GM12878 (cell line): Measurements from ENCODE around the gene BSPRY. TPM values are rescaled to one million over a fixed set of nuclear protein-coding genes. Genes with fewer than 3 reads are reported as not detected.

ENCODE experiments used
- ATAC-seq: fragments of 200-7000 bp; cut with Tn5 transposase; 3 replicates; pipeline ENCODE4 v1.9.1; 2020; ENCODE audit warnings: mild to moderate bottlenecking, moderate library complexity
- BruUV-seq: library from RNA; stranded (reverse); fragments of 400-500 nt; replicated peaks from 2 replicates; lab custom pipeline; 2021; lab: Mats Ljungman, UMichigan
- CTCF ChIA-PET: fragments of 300-600 bp; sonication (Branson Sonifier 250); formaldehyde crosslinking; extraction: SDS; loops from one replicate; lab custom pipeline; 2021; ENCODE audit warnings: inconsistent platforms; lab: Yijun Ruan, JAX
- POLR2A ChIA-PET: fragments of 350-600 bp; formaldehyde crosslinking; extraction: SDS; loops from one replicate; lab custom pipeline; 2021; ENCODE audit warnings: inconsistent platforms; lab: Charles Lee
- RAD21 ChIA-PET: fragments of 300-600 bp; sonication (Branson Sonifier 250); formaldehyde crosslinking; loops from one replicate; lab custom pipeline; 2023; ENCODE audit warnings: antibody characterized with exemption; ENCODE audit not compliant: unreplicated experiment; lab: Charles Lee
- SMC1A ChIA-PET: fragments of 300-600 bp; sonication (Branson Sonifier 250); formaldehyde crosslinking; loops from one replicate; lab custom pipeline; 2023; ENCODE audit not compliant: unreplicated experiment, uncharacterized antibody; lab: Charles Lee
- DNase-seq: peaks from one replicate; pipeline ENCODE4 v3.0.0-alpha.2; 2011; ENCODE audit warnings: low read depth, low spot score
- FAIRE-seq: peaks from 3 replicates; lab custom pipeline; 2011; peaks lifted over from hg19 to GRCh38; lab: Jason Lieb, UNC
- H2AFZ ChIP-seq: 2 replicates; pipeline ENCODE4 v1.6.0; 2011; ENCODE audit warnings: low read depth, low read length, control low read depth; ENCODE audit not compliant: control insufficient read depth
- H3K27ac ChIP-seq: 2 replicates; pipeline ENCODE4 v1.5.1; 2011; ENCODE audit warnings: control low read depth; ENCODE audit not compliant: control insufficient read depth, insufficient read depth
- H3K27me3 ChIP-seq, 2 experiments: replicated peaks in 1 of 2; 2 replicates each; pipeline versions ENCODE4 v1.6.0 to v1.6.1; 2011; ENCODE audit warnings: low read length in 1 of 2; ENCODE audit not compliant: control insufficient read depth in 2 of 2, insufficient read depth in 2 of 2
- H3K36me3 ChIP-seq, 2 experiments: 2 replicates each; pipeline ENCODE4 v1.5.1; 2011; ENCODE audit warnings: low read length in 1 of 2; ENCODE audit not compliant: control insufficient read depth in 2 of 2, insufficient read depth in 2 of 2
- H3K4me1 ChIP-seq: 2 replicates; pipeline ENCODE4 v1.6.1; 2011; ENCODE audit warnings: mild to moderate bottlenecking, low read length, moderate library complexity, mixed read lengths; ENCODE audit not compliant: control insufficient read depth, insufficient read depth
- H3K4me2 ChIP-seq: 2 replicates; pipeline ENCODE4 v1.6.0; 2011; ENCODE audit warnings: control low read depth; ENCODE audit not compliant: control insufficient read depth, insufficient read depth
- H3K4me3 ChIP-seq: fragments of 200-600 bp; sonication (generic); 2 replicates; pipeline ENCODE4 v1.5.1; 2016
- H3K79me2 ChIP-seq: 2 replicates; pipeline ENCODE4 v1.6.0; 2011; ENCODE audit warnings: low read length; ENCODE audit not compliant: control insufficient read depth, insufficient read depth
- H3K9ac ChIP-seq: 2 replicates; pipeline ENCODE4 v1.8.0; 2011; ENCODE audit warnings: low read length, control low read depth, mixed read lengths; ENCODE audit not compliant: control insufficient read depth, insufficient read depth
- H3K9me3 ChIP-seq: replicated peaks from 3 replicates; pipeline ENCODE4 v1.5.1; 2011; ENCODE audit warnings: mild to moderate bottlenecking, low read length; ENCODE audit not compliant: control insufficient read depth, insufficient read depth
- H4K20me1 ChIP-seq: 2 replicates; pipeline ENCODE4 v1.6.0; 2011; ENCODE audit not compliant: control insufficient read depth, insufficient read depth
- ASH2L ChIP-seq: fragments of 300-600, 200-600 bp; sonication (generic); IDR thresholded peaks from 2 replicates; pipeline ENCODE4 v1.6.1; 2017; ENCODE audit warnings: low read depth, mild to moderate bottlenecking, borderline replicate concordance
- HDGF ChIP-seq: fragments of 450-650 bp; IDR thresholded peaks from 2 replicates; pipeline ENCODE4 v1.6.1; 2016; ENCODE audit warnings: antibody characterized with exemption
- NR2C2 ChIP-seq: IDR thresholded peaks from 2 replicates; pipeline ENCODE4 v1.6.1; 2011; ENCODE audit warnings: borderline replicate concordance, low read depth; ENCODE audit not compliant: control insufficient read depth, insufficient read length
- NR2F1 ChIP-seq: fragments of 450-650 bp; conservative IDR thresholded peaks from 2 replicates; pipeline ENCODE4 v1.6.1; 2017; ENCODE audit warnings: mild to moderate bottlenecking
- RAD51 ChIP-seq: fragments of 450-650 bp; IDR thresholded peaks from 2 replicates; pipeline ENCODE4 v1.6.1; 2016; ENCODE audit warnings: moderate library complexity, mild to moderate bottlenecking, inconsistent platforms
- RBBP5 ChIP-seq: fragments of 200-600 bp; sonication (generic); conservative IDR thresholded peaks from 2 replicates; pipeline ENCODE4 v1.6.1; 2016
- RCOR1 ChIP-seq: conservative IDR thresholded peaks from 2 replicates; pipeline ENCODE4 v1.6.1; 2012; ENCODE audit warnings: low read depth, low read length, improper control_type of control experiment
- ZZZ3 ChIP-seq: IDR thresholded peaks from 2 replicates; pipeline ENCODE4 v1.6.1; 2011; ENCODE audit warnings: low read depth; ENCODE audit not compliant: control insufficient read depth, insufficient read length
- WGBS: methylation state at CpG from one replicate; pipeline ENCODE4 v1.1.6; 2016; ENCODE audit warnings: low lambda C conversion rate; ENCODE audit not compliant: insufficient replicate concordance, insufficient coverage; ENCODE audit errors: missing lambda C conversion rate; 5-methylcytosine and 5-hydroxymethylcytosine counted together
- in situ Hi-C: fragments of 300-500 bp; cut with MboI; formaldehyde crosslinking; loops from 9 replicates; pipeline ENCODE4 v1.14.3; 2018; ENCODE audit warnings: mixed read lengths
- intact Hi-C: fragments of 100-400 bp; cut with micrococcal nuclease; formaldehyde crosslinking; loops from one replicate; pipeline ENCODE4 v1.14.2; 2022; ENCODE audit not compliant: unreplicated experiment
- polyA plus RNA-seq, 11 experiments: library from polyadenylated mRNA; depleted of rRNA in 4 of 11; unstranded in 6 of 11; stranded (reverse) in 5 of 11; fragments of >200 nt; fragmentation: Nextera tagmentation in 4 of 11; fragmentation: Illumina TruSeq in 1 of 11; extraction: Ambion mirVana in 4 of 11; extraction: Trizol in 1 of 11; gene quantifications; 1 replicate in 1 of 11; 2 replicates in 10 of 11; pipeline versions ENCODE4 v1.2.1 to v1.2.3, GENCODE V29; 2011 to 2016; ENCODE audit warnings: inconsistent platforms in 2 of 11, missing spikeins in 2 of 11, low read depth in 1 of 11
- total RNA-seq, 4 experiments: library from RNA; depleted of rRNA in 3 of 4; stranded (reverse); fragments of >200 nt in 3 of 4; fragmentation: Illumina TruSeq in 1 of 4; extraction: Trizol in 1 of 4; gene quantifications; 2 replicates each; pipeline versions ENCODE4 v1.2.1 to v1.2.3, GENCODE V29; 2013 to 2021
- TF ChIP-seq, protein P1 (sequence below): fragments of 450-650 bp; IDR thresholded peaks from 2 replicates; pipeline ENCODE4 v1.6.1; 2017; ENCODE audit warnings: mild to moderate bottlenecking

Gene BSPRY
- total and polyA plus RNA-seq, 10 of the 15 experiments (the other 5 are each of a cell fraction or from before 2014, with no cell fraction given) = 0.45 to 6.3 (median 4.1) TPM

GRCh38 chr9:113299800-113300292, 49.5 kb upstream of the BSPRY start:
- FAIRE-seq = no peak
- Histone ChIP-seq H3K4me1 (no peaks in the 10 kb centered on the region), H3K79me2 (no peaks in the 10 kb centered on the region), H3K9ac (no peak overlapping the region), H3K27ac (no peak overlapping the region), H4K20me1 (no peaks in the 10 kb centered on the region), H3K9me3 (no peaks in the 10 kb centered on the region), H3K36me3 (no peaks in the 10 kb centered on the region), H2AFZ (no peak overlapping the region), H3K4me2 (no peak overlapping the region), H3K4me3 (no peak overlapping the region), H3K27me3 (no peaks in the 10 kb centered on the region; a peak in 1 of 4 replicates)
- TF ChIP-seq RBBP5 (no peak), HDGF (no peak), ASH2L (no peak), NR2C2 (no peak), RCOR1 (no peak), ZZZ3 (no peak), NR2F1 (no peak), RAD51 (no peak)
- TF ChIP-seq, protein P1, sequence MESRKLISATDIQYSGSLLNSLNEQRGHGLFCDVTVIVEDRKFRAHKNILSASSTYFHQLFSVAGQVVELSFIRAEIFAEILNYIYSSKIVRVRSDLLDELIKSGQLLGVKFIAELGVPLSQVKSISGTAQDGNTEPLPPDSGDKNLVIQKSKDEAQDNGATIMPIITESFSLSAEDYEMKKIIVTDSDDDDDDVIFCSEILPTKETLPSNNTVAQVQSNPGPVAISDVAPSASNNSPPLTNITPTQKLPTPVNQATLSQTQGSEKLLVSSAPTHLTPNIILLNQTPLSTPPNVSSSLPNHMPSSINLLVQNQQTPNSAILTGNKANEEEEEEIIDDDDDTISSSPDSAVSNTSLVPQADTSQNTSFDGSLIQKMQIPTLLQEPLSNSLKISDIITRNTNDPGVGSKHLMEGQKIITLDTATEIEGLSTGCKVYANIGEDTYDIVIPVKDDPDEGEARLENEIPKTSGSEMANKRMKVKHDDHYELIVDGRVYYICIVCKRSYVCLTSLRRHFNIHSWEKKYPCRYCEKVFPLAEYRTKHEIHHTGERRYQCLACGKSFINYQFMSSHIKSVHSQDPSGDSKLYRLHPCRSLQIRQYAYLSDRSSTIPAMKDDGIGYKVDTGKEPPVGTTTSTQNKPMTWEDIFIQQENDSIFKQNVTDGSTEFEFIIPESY = no peak
- no peak for ATAC-seq
- DNase-seq = no peak
- RAD21 ChIA-PET = no interaction called here
- in situ Hi-C loops (no loop called here), intact Hi-C loops (no loop called here)
- 60% methylated on average over 8 of the region's 8 CpGs for WGBS
- CTCF ChIA-PET = interaction anchor here (1.1 kb wide), 2 partner anchors 12 to 107 kb away, joined by 3 read pairs; no protein-coding TSS in a partner anchor
- POLR2A ChIA-PET = no interaction called here
- BruUV-seq = no TSS peak
- SMC1A ChIA-PET = no interaction called here
